Measurements from ENCODE around the gene ZDHHC9. TPM values are rescaled to one million over a fixed set of nuclear protein-coding genes. Genes with fewer than 3 reads are reported as not detected.

The ZDHHC9 gene
- total and polyA plus RNA-seq, 2 donors (not counting 1 experiment from before 2014, with no cell fraction given), result 1.3 to 6.1 TPM

DNA sequence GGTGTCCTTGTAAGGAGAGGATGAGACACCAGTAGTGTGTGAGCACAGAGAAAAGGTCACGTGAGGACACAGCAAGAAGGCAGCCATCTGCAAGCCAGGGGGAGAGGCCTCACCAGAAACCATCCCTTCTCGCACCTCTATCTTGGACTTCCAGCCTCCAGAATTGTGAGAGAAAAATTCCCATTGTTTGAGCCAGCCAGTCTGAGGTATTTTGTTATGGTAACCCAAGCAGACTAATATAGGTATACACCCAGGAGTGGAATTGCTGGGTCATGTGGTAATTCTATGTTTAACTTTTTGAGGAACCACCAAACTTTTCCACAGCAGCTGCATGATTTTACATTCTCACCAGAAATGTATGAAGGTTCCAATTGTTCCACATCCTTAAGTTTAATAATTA lies 25.6 kb downstream of the ZDHHC9 start:
- Histone ChIP-seq H3K79me2 (ENCODE audit: control insufficient read depth, insufficient read depth, low read length) (no peaks in the 10 kb centered on the region), H3K27me3 (replicated peaks in 1 of 4; ENCODE audit: control extremely low read depth in 1 of 4, control insufficient read depth in 3 of 4, insufficient read depth in 4 of 4, low read length in 3 of 4) (no peaks in the 10 kb centered on the region), H3K4me1 (ENCODE audit: control insufficient read depth in 2 of 2, insufficient read depth in 2 of 2, low read length in 2 of 2) (no peaks in the 10 kb centered on the region), H3K36me3 (replicated peaks in 1 of 2; ENCODE audit: control extremely low read depth in 1 of 2, control insufficient read depth in 1 of 2, extremely low read depth in 1 of 2, insufficient read depth in 2 of 2, low read length in 1 of 2) (no peaks in the 10 kb centered on the region), H3K4me3 (ENCODE audit: control extremely low read depth in 1 of 5, extremely low read depth in 1 of 5, insufficient read depth in 1 of 5, low read depth in 2 of 5, low read length in 4 of 5) (no peak overlapping the region), H3K9me3 (ENCODE audit: control extremely low read depth in 1 of 3, control insufficient read depth in 2 of 3, insufficient read depth in 1 of 3, low read length in 2 of 3) (no peaks in the 10 kb centered on the region), H3K4me2 (replicated peaks; ENCODE audit: low read depth, low read length, poor library complexity, severe bottlenecking) (no peak overlapping the region), H3K9ac (ENCODE audit: low read length) (no peak overlapping the region), H3K27ac (ENCODE audit: low read length in 2 of 2) (no peak overlapping the region), H2AFZ (ENCODE audit: insufficient read depth, low read depth, low read length, poor library complexity, severe bottlenecking) (no peak overlapping the region), H4K20me1 (ENCODE audit: control insufficient read depth, insufficient read depth, low read length, poor library complexity, severe bottlenecking) (no peaks in the 10 kb centered on the region)
- H3K4me1 Mint-ChIP-seq, result peaks cover 4% of the 10 kb centered on the region
- no peak for ATAC-seq (ENCODE audit: low read depth)
- no peak for DNase-seq
- TF ChIP-seq, protein P1, sequence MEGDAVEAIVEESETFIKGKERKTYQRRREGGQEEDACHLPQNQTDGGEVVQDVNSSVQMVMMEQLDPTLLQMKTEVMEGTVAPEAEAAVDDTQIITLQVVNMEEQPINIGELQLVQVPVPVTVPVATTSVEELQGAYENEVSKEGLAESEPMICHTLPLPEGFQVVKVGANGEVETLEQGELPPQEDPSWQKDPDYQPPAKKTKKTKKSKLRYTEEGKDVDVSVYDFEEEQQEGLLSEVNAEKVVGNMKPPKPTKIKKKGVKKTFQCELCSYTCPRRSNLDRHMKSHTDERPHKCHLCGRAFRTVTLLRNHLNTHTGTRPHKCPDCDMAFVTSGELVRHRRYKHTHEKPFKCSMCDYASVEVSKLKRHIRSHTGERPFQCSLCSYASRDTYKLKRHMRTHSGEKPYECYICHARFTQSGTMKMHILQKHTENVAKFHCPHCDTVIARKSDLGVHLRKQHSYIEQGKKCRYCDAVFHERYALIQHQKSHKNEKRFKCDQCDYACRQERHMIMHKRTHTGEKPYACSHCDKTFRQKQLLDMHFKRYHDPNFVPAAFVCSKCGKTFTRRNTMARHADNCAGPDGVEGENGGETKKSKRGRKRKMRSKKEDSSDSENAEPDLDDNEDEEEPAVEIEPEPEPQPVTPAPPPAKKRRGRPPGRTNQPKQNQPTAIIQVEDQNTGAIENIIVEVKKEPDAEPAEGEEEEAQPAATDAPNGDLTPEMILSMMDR (IDR thresholded peaks at IDR 0.05), result no peak
- no peak for TF ChIP-seq EZH2 (IDR thresholded peaks at IDR 0.05; ENCODE audit: borderline replicate concordance, insufficient read depth, low read depth, low read length, poor library complexity, severe bottlenecking)
- no peaks in the 10 kb centered on the region for H3K27me3 Mint-ChIP-seq
- no peak overlapping the region for H3K27ac Mint-ChIP-seq
- CTCF ChIA-PET, result no interaction called here
- no peak overlapping the region for H3K4me3 Mint-ChIP-seq
- POLR2A ChIA-PET, result no interaction called here
- H3K9me3 Mint-ChIP-seq (ENCODE audit: insufficient read depth), result no peaks in the 10 kb centered on the region
- no CpG with 5 or more reads among the region's 2 CpGs for WGBS (ENCODE audit: insufficient coverage)
- intact Hi-C loops (cut with micrococcal nuclease), result no loop called here

DNA sequence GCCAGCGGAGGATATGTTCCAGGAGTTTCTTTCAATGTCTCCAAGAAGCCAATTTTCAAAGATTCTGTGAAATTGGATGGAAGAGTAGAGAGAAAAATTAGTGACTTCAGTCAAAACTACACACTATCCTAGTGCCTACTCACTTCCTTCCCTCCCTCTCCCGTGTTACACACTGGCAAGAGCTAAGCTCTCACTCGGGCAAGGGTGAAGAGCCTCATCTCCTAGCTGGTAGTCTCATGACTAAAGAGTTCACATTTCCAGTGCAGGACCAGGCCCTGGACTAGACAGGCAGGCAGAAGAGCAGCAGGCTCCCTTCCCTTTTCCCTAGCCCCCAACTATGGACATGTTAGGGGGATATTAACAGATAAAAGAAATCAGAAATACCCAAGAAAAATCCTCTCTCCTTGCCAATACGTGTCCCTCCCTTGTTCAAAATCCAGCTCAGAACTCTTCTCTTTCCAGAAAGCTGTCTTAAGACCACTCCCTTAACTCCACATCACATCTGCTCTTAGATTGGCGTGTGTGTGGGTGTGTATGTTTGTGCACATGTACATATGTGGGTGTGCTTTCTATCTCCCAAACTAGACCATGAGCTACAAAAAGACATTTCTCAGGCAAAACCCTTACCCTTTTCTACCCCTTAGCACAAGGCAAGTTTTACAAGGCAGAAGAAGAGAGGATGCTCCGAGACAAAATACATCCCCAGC lies 29.9 kb downstream of the ZDHHC9 start:
- no peak overlapping the region for H2AFZ ChIP-seq (ENCODE audit: insufficient read depth, low read depth, low read length, poor library complexity, severe bottlenecking)
- Mint-ChIP-seq H3K27ac (no peak overlapping the region), H3K4me3 (no peak overlapping the region), H3K4me1 (peaks cover 9% of the 10 kb centered on the region), H3K9me3 (ENCODE audit: insufficient read depth) (no peaks in the 10 kb centered on the region), H3K27me3 (no peaks in the 10 kb centered on the region)
- H3K36me3 ChIP-seq (replicated peaks in 1 of 2; ENCODE audit: control extremely low read depth in 1 of 2, control insufficient read depth in 1 of 2, extremely low read depth in 1 of 2, insufficient read depth in 2 of 2, low read length in 1 of 2), result no peaks in the 10 kb centered on the region
- H3K9ac ChIP-seq (ENCODE audit: low read length), result no peak overlapping the region
- DNase-seq, result no peak
- no peak overlapping the region for H3K4me2 ChIP-seq (replicated peaks; ENCODE audit: low read depth, low read length, poor library complexity, severe bottlenecking)
- no peaks in the 10 kb centered on the region for H3K27me3 ChIP-seq (replicated peaks in 1 of 4; ENCODE audit: control extremely low read depth in 1 of 4, control insufficient read depth in 3 of 4, insufficient read depth in 4 of 4, low read length in 3 of 4)
- no peaks in the 10 kb centered on the region for H3K9me3 ChIP-seq (ENCODE audit: control extremely low read depth in 1 of 3, control insufficient read depth in 2 of 3, insufficient read depth in 1 of 3, low read length in 2 of 3)
- H4K20me1 ChIP-seq (ENCODE audit: control insufficient read depth, insufficient read depth, low read length, poor library complexity, severe bottlenecking), result no peaks in the 10 kb centered on the region
- peaks cover 4% of the 10 kb centered on the region in 2 donors for H3K4me1 ChIP-seq (ENCODE audit: control insufficient read depth in 2 of 2, insufficient read depth in 2 of 2, low read length in 2 of 2)
- whole genome bisulfite sequencing (ENCODE audit: insufficient coverage), result 80% methylated on average over 1 of the region's 6 CpGs
- CTCF ChIA-PET, result interaction anchor here (1.3 to 1.5 kb wide), 2 partner anchors 9 to 10 kb away, joined by 3 to 6 read pairs; no protein-coding TSS in a partner anchor
- no peak for ATAC-seq (ENCODE audit: low read depth)
- no peak overlapping the region for H3K27ac ChIP-seq (ENCODE audit: low read length in 2 of 2)
- no peak for TF ChIP-seq EZH2 (IDR thresholded peaks at IDR 0.05; ENCODE audit: borderline replicate concordance, insufficient read depth, low read depth, low read length, poor library complexity, severe bottlenecking)
- TF ChIP-seq, protein P1 (IDR thresholded peaks at IDR 0.05), result no peak
- POLR2A ChIA-PET, result no interaction called here
- H3K4me3 ChIP-seq (ENCODE audit: control extremely low read depth in 1 of 5, extremely low read depth in 1 of 5, insufficient read depth in 1 of 5, low read depth in 2 of 5, low read length in 4 of 5), result no peak overlapping the region
- intact Hi-C loops (cut with micrococcal nuclease), result no loop called here
- H3K79me2 ChIP-seq (ENCODE audit: control insufficient read depth, insufficient read depth, low read length), result no peaks in the 10 kb centered on the region
